ENCODE data around the gene TWIST2.

The TWIST2 gene

DNA sequence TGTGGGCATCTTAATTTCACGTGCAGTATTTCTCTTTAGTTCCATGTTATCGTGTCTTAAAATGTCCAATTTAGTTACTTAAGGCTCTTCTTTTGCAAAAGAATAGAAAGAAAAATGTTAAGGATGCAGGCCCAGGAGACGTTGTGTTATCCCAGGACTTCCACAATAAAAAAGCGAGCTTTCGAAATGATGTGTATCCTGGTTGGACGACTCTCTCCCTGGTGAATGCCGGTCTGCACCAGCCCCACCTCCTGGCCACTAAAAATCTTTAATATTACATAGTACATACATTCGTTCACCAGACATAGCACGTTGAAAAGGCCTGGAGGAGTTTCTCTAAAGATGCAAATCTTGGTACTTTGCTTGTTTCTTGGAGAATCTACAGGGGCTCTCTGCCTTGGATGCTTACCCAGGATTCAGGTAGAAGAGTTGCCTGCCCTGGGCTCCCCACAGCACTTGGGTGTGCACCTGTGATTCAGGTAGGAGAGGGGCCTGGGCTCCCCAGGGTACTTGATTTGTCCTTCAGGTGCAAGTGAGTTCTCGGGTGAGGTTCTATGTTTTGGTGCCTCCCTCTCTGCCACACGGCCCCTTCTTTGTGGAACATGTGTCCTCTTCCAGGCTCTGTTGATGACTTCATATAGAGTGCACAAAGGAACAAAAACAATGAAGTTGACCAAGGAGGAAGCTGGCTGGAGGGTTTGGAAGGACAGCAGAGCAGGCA is 26.6 kb downstream of the TWIST2 start:
- DNase-seq: no peak

DNA sequence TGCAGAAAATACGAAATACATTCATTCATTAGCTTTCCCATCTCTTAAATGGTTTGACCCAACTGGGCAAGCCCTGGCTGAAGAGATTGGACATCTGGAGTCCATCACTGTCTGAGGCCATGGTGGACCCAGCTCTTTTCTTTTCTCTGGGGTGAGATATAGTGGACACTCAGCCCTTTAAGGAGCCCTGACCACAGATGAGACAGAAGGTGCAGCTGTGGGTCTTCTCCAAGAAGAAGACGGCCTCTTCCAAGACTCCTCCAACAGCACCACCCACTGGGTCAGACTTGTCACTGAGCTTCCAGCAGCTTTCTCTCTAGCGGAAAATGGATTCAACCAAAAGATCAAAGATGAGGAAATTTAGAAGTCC is 27.2 kb downstream of the TWIST2 start:
- DNase-seq: no peak

DNA sequence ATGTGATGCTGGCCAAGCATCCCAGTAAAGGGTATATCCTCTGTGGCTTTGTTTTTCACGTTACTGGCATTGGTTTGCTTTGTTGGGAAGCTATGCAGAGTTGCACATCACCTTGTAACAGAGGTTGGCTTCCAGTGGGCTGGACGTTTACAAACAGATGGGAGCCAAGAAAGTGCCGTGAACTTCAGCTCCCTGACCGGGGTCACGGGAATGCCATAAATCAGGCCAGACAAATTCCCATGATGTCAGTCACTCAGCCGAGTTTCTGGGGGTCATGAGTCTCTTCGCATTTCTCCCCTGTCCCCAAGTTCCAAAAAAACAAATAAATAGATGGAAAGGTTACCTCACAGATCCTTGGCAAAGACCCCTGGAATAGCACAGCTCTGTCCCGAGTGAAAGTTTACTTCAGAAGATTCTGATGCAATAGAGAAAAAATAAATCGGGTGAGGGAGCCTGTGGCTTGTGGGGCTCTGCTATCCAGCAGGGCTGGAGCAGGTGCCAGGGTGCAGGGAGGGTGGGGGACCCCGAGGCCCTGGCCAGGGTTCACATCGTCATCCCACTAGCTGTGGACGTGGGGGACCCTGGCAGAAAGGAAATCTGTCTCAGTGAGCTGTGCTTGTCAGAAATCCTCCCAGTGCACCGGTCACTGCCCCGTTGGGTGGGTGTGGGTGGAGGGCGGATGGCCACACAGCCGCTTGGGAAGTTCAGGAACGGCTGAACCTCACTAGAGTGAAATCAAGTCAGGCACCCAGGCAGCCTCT is 27.8 kb downstream of the TWIST2 start:
- DNase-seq: no peak

DNA sequence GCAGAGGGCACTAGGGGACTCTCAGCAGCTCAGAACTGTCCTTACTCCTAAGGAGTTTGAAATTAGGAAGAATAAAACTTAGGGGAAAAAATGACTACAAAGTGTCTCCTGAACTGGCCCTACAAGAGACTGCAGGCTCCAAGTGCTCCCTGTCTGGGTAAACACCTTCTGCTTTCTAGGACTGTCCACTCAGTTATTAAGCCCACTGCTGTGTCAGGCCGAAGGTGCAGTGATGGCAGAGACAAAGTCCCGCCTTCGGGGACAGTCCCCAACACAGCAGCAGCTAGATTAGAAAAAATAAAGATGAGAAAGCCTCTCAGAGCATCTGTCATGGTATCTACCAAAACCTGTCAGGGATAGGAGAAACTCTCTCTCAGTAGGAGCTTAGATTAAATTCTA is 28.3 kb downstream of the TWIST2 start:
- no peak for DNase-seq

DNA sequence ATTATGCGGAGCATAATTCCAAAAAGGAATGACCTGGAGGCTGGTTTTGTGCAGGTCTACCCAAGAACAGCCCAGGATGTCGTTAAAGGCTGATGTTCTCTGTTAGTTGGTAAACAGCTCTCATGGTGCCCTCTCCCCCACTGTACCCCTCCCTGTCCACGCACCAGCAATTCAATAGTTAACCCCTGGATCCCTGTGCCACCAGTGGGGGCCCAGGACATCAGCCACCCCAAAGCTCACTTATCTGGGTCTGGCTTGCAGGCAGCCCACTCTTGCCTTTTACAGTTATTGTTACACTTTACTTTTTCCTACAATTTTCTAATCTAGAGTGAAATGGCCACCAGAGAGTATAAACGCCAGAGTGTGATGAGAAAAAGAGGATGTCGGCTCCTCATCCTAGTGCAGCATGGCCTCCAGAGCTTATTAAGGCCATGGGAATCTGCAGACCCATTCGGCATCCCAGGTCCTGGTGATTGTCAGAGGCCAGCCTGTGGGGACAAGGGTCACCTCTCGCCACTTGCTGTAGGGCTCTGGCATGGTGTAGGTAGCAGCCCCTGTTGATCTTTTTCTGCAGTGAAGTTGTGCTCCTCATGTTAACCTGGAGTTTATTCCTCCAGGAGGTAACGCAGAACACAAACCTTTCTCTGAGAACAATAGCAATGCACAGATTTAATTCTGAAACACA is 30.3 kb downstream of the TWIST2 start:
- DNase-seq: no peak

DNA sequence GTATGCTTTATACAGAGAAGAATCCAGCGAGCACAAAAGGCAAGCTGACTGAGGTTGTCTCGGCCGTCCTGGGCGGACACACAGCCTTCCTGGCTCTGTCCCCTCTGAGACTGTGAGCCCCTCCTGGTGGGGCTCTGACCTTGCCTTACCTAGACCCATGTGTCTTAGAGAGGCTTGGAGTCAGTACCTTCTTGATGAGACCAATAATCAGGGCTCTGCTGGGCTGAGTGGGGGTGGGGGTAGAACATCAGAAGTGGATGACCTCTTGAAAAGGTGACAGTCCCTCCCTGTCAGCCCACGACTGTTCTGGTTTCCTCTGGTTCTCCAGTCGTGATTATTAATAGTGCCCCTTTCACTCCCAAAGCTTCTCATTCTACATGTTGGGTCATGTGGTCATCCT is 31.2 kb downstream of the TWIST2 start:
- DNase-seq: no peak

GRCh38 chr2:238879621-238880377 is 31.9 kb downstream of the TWIST2 start:
- no peak for DNase-seq

DNA sequence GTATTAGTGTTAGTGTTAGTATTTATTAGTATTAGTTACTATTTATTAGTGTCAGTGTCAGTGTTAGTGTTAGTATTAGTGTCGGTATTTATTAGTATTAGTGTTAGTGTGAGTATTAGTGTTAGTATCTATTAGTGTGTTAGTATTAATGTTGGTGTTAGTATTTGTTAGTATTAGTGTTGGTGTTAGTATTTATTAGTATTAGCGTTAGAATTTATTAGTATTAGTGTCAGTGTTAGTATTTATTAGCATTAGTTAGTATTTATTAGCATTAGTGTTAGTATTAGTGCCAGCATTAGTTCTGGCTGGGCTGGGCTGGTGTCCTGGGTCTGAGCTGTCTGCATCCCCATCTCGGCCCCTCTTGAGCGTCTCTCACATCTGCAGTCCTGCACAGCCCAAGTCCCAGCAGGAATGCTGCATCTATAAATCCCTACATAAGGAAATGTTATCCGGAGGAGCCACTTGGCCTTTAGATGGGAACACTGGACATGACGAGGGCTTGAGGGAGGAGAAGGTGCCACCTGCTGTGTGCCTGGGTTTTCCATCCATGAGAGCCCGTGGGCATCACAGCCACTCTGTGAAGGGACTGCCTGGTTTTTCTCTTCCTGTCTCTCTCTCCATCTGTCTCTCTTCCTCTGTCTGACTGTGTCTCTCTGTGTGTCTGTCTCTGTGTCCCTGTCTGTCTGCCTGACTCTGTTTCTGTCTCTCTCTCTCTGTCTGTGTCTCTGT is 33.6 kb downstream of the TWIST2 start:
- no peak for DNase-seq

DNA sequence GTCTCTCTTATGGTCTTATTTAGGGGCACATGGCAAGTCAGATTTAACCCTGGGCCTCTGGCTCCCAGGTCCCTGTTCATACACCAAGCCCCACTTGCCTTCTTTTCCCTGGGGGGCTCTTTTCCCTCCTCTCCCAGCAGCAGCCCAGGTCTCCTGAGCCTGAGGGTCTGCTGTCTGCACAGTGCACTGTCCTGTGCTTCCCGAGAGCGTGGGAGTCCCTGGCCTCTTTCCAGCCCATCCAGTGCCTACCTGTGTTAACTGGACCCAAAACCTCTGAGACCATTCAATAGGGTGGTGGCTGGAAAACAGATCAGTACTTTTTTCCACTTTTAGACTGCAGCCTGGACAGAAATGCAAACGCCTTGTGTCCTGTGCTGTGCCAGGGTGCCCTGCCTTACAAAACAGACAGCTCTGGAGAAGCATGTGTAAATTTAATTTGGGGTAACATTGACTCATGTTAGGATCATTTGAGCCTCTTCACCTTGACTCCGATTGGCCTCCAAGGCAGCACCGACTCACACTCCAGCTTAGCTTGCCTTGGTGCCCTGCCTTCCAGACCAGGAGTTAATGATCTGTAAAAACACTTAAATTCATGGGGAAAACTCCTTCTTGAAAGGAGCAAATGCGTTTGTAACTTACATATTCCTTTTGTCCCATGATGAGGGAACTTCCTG is 34.3 kb downstream of the TWIST2 start:
- no peak for DNase-seq

DNA sequence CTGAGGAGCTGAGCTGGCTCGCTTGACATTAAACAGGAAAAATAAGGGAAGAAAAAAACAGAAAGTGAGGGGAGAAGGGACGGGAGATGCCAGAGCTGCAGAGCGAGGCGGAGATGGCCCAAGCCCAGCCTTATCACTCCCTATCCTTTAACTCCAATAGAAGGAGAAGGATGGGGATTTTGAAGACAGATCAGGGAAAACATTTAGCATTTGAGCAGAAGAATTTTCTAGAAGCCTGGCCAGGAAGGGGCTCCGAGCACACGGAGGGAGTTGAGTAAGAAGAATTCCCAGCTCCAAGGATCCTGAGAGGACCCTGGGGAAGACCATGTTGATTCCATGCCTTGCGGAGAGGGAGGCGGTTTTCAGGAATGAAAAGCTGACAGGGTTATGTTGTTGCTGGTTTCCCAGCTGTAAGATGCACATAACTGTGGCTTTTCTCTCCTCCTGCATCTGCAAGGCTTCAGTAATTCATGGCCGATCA is 35.6 kb downstream of the TWIST2 start:
- DNase-seq: no peak

DNA sequence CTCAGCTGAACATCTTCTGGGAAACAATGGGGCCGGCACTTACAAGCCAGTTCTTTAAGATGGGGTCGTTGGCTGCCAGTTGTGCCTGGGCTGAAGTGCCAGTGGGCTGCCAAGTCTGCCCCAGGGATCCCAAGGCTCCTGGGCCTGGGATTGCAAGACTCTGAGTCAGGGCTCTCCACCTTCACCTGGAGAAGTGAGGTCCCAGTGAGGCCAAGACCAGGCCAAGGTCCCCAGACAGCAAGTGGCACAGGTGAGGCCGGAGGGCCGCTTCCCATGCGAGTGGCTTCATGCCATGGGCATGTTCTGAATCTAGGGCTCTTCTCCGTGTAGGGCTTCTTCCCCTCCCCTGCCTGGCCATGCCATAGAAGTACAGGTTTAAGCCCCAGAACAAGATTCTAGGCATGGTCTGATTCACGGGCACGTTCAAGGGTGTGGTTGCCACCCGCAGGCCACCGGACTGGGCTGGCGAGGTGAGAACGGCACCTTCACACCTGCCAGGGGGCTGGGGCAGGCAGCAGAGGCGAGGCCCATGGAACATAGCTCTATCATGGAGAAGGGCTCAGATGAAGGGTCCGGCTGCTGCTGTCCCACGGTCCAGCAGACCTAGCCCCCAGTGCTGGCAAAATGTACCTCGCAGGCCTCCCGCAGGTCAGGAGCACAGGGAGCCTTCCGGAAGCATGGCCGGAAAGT is 36.4 kb downstream of the TWIST2 start:
- no peak for DNase-seq

DNA sequence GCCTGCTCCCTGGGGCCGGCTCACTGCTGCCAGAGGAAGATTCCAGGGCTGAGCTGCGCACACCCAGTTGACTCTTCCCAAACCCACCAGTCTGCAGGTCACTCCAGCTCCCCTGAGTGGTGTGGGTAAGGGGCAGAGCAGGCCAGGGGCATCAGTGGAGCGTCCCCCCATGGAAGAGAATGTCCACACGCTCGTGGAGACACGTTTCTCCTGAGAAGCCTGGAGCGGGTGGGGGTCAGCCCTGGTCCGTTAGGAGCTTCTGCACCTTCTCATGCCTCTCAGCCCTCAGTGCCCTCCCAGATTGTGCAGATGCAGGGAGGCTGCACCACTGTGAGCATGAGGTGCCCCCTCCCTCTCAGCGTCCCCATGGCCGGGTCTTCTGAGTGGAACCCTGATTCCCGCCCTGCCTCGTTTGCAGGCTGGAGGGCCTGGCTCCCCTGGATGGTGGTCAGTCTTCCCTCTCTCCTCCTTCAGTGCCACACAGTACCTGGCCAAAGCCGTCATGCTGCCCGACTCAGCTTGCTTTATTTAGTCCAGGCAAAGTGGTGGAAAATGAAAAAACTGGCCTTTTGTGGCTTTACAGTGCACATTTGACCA is 37.0 kb downstream of the TWIST2 start:
- DNase-seq: no peak

DNA sequence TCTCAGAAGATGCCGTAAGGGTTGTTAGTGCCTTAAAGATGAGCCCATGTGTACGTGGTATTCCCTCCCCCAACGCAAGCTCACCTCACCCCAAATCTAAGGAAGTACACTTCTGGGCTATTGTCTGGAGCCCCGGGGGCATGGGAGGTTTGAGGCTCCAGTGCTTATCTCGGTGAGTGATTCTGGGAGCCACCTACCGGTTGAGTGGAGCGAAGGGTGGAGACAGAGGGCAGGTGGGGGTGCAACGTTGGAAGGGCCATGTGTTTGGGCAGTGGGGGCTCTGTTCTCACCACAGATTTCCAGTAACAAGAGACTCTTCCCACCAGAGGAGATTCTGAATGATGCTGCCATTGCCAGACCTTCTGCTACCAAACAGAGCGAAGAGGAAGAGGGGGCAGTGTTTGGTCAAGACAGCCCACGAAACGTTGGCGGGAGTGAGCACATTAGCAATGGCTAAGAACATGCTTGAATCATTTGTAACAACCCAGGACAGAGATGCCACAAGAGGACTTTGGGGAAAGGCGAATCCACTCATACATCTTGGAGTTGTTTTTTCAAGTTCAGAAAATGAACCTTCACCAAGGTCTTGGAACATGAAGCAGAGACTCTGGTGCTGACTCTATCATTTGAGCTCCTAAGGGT is 38.7 kb downstream of the TWIST2 start:
- DNase-seq: no peak

GRCh38 chr2:238887616-238888015 is 39.7 kb downstream of the TWIST2 start:
- no peak for DNase-seq

- DNase-seq: no peak
These were observed 40.9 kb downstream of the TWIST2 start for GRCh38 chr2:238888781-238889180.

DNA sequence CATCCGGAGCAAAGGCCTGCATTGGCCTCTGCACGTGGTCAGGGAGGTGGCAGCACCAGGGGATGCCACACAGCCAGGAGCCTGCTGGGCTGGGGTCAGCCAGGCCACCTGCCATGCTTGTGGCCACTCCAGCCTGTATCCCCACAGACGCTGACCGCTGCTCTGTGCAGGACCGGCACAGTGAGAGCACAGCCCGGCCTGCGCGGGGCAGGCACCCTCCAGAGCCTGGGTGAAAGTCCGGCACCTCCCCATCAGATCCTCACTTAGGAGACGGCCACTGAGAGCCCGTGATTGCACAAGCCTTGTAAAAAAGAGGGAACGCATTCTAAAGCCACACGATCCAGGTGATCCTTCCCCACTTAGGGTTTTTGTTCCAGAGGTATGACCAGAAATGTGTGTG is 42.2 kb downstream of the TWIST2 start:
- DNase-seq: no peak

DNA sequence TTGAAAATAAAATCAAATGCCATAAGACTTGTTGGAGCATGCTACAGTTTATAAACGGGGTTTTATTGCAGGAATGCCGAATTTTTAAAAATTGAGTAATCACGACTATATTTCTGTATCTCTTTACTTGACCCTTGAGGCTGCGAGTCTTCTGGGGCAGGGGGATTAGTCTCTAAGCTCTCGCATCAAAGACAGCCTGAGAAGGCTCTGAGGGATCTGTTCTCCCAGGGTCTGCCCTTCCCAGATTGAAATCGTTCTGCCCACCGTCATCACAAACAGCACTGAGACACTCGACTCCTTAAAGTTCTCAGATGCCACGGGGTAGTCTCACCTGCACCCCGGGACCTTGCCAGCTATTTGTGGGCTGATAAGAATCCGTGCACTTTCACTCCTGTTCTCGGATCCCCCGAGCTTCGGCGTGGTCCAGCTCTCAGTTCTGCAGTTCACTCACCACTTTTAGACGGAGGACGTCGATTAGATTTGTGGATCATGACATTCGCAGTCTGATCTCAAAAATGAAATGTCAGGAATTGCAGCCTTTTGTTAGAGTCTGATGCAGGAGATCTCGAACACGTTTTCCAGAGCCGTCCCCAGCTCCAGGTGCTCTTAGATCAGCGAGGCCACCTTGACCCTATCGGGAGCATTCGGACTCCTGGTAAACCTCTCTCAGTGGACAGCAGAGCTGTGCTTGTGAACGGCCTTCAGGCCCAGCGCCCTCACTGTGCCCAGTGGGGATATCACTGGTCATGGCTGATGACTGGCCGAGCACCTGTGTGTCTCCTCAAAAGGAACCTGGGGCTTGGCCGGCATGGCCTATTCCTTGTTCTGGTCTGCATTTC is 43.0 kb downstream of the TWIST2 start:
- DNase-seq: no peak

DNA sequence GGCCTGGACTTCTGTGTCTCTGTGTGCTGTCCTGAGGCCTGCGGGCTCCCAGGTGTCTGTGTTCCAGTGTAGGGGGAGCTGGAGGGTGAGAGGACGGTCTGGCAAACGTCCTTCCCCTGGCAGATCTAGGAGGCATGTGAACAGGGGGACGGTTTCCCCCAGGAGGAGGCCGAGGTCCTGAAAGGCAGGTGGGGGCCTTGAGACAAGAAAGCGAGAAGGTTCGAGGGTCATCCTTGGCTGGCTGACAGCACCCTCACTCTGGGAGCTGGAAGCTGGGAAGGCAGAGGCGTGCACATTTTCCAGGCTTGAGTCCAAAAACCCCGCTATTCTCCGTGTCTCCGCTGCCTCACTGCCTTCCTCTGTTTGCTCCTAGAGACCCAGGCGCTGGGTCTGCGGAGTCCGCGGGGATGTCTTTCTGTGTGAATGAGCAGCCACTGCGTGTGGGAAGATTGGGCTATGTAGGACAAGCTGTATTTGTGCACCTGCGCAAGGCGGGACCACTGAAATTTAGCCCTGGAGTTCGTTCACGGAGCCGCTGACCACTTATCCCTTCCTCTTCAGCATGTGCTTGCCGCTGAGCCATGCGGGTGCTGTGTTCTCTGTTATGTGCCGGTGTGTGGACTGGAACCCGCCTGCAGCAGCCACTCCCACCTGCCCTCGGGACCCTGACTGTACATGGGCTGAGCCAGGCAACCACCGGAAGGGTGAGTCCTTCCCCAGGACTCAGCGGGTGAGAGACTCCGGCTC is 43.7 kb downstream of the TWIST2 start:
- DNase-seq: no peak

DNA sequence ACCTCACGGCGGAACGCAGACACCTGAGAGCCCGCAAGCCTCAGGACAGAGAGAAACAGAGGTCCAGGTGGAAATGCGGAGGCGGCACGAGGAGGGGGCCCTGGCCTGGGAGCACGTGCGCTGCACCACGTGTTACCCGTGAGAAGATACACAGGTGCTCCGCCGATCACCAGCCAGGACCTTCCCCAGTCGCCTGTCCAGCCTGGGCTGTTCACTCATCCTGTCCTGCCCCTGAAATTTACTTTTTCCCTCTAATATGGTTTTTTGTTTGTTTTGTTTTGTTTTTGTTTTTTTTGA is 44.3 kb downstream of the TWIST2 start:
- DNase-seq: no peak

Data from inflammatory macrophage (primary cell).